ENCODE results near the gene PPIF. TPM values are rescaled to one million over a fixed set of nuclear protein-coding genes. Genes with fewer than 3 reads are reported as not detected.
A peak's percentile ranks its signal among the peaks of the same experiment; 100 is the strongest.

PPIF gene
- total and polyA plus RNA-seq, 2 of the 4 experiments (the other 2 are of a cell fraction), result 29.2 to 130 TPM

- H3K14ac ChIP-seq (replicated peaks; ENCODE audit: low read depth, low read length), result peak overlapping the region; percentile 93
- H3K9me3 ChIP-seq (ENCODE audit: control insufficient read depth, insufficient read depth, low read length), result no peaks in the 10 kb centered on the region
- dilution Hi-C loops (cut with HindIII; ENCODE audit: low sequenced_read_pairs, unreplicated experiment), result no loop called here
- peaks cover 43% of the 10 kb centered on the region for H3K9me1 ChIP-seq (ENCODE audit: insufficient read depth, low read length)
- WGBS, 2 experiments (ENCODE audit: extremely low coverage in 2 of 2, insufficient read length in 1 of 2), result 94% methylated on average over 5 of the region's 5 CpGs; no CpG with 5 or more reads in 1 of the 2 experiments
- peak overlapping the region; percentile 79; the same call in 1 of the 2 replicates for H3K23ac ChIP-seq (ENCODE audit: low read depth, low read length)
- peaks cover 18% of the 10 kb centered on the region for H3K36me3 ChIP-seq (ENCODE audit: control insufficient read depth, insufficient read depth, low read length)
- H2AK5ac ChIP-seq (ENCODE audit: low read depth, low read length), result peak overlapping the region; percentile 98
- peaks cover 35% of the 10 kb centered on the region for H3K4me1 ChIP-seq (ENCODE audit: control insufficient read depth, insufficient read depth, low read length)
- H3K79me1 ChIP-seq (ENCODE audit: low read depth in 1 of 2, low read length in 2 of 2), result peaks cover 0 to 20% of the 10 kb centered on the region in 2 experiments; a peak in 1 of 4 replicates
- ChIA-PET POLR2A (ENCODE audit: unreplicated experiment) (interaction anchor here (0.6 kb wide), 1 partner anchor 270 kb away, joined by 3 read pairs; no protein-coding TSS in a partner anchor), CTCF (no interaction called here)
- no peak overlapping the region for H3K4me2 ChIP-seq (ENCODE audit: low read depth, low read length)
- H2BK15ac ChIP-seq (ENCODE audit: low read depth, low read length), result peak overlapping the region; percentile 93; the same call in 2 of the 3 replicates
- DNase-seq, result no peak
- BruUV-seq (replicated peaks), result no TSS peak
- in situ Hi-C loops (cut with MboI; ENCODE audit: low sequenced_read_pairs), result no loop called here
- H4K5ac ChIP-seq (ENCODE audit: low read depth, low read length), result peak overlapping the region; percentile 33
- H2AK9ac ChIP-seq (replicated peaks; ENCODE audit: low read depth, low read length, poor library complexity), result peak overlapping the region; percentile 98
- H4K8ac ChIP-seq (ENCODE audit: low read depth in 2 of 2, low read length in 2 of 2), result peak overlapping the region; percentile 86 to 97
- TF ChIP-seq USF2 (IDR thresholded peaks at IDR 0.05; ENCODE audit: low read depth, low read length) (no peak), POLR2A (IDR thresholded peaks at IDR 0.05; ENCODE audit: low read depth, low read length) (no peak), RFX5 (IDR thresholded peaks at IDR 0.05; ENCODE audit: low read depth, low read length) (no peak), SMC3 (IDR thresholded peaks at IDR 0.05; ENCODE audit: low read depth, low read length) (no peak), MXI1 (IDR thresholded peaks at IDR 0.05; ENCODE audit: borderline replicate concordance, low read depth, low read length) (no peak), FOS (IDR thresholded peaks at IDR 0.05; ENCODE audit: low read depth, low read length) (no peak), NFE2L2 (IDR thresholded peaks at IDR 0.05; ENCODE audit: low read depth, low read length) (no peak), RCOR1 (IDR thresholded peaks at IDR 0.05; ENCODE audit: insufficient replicate concordance, low read length) (no peak), MAZ (IDR thresholded peaks at IDR 0.05; ENCODE audit: borderline replicate concordance, low read depth, low read length) (no peak), CEBPB (IDR thresholded peaks at IDR 0.05; ENCODE audit: low read depth, low read length) (no peak), CTCF (conservative IDR thresholded peaks at IDR 0.05; ENCODE audit: low read depth, low read length) (no peak), RAD21 (IDR thresholded peaks at IDR 0.05; ENCODE audit: low read length) (no peak), MAFK (IDR thresholded peaks at IDR 0.05; ENCODE audit: low read depth, low read length) (no peak)
- TF ChIP-seq, protein P1, sequence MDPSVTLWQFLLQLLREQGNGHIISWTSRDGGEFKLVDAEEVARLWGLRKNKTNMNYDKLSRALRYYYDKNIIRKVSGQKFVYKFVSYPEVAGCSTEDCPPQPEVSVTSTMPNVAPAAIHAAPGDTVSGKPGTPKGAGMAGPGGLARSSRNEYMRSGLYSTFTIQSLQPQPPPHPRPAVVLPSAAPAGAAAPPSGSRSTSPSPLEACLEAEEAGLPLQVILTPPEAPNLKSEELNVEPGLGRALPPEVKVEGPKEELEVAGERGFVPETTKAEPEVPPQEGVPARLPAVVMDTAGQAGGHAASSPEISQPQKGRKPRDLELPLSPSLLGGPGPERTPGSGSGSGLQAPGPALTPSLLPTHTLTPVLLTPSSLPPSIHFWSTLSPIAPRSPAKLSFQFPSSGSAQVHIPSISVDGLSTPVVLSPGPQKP (IDR thresholded peaks at IDR 0.05; ENCODE audit: borderline replicate concordance, low read depth, low read length), result no peak
- H3K9ac ChIP-seq (ENCODE audit: low read depth, low read length), result peak overlapping the region; percentile 2
- peak overlapping the region; percentile 94 for H3K4ac ChIP-seq (ENCODE audit: low read depth, low read length)
- H4K20me1 ChIP-seq (ENCODE audit: insufficient read depth, low read length), result no peaks in the 10 kb centered on the region
- intact Hi-C loops (cut with micrococcal nuclease), result no loop called here
- H3K27ac ChIP-seq (ENCODE audit: insufficient read depth, low read length), result peak overlapping the region; percentile 72
- no peak overlapping the region for H3K4me3 ChIP-seq (ENCODE audit: insufficient read depth, low read depth, low read length)
- H2BK20ac ChIP-seq (ENCODE audit: low read depth, low read length), result peak overlapping the region; percentile 91
- ATAC-seq (ENCODE audit: low read depth), result no peak
- H2BK120ac ChIP-seq (ENCODE audit: low read depth, low read length), result peak overlapping the region; percentile 95
- peak overlapping the region; percentile 88 for H2BK5ac ChIP-seq (ENCODE audit: low read depth, low read length, poor library complexity, severe bottlenecking)
- H2AFZ ChIP-seq (replicated peaks; ENCODE audit: low read length, poor library complexity), result peak overlapping the region; percentile 61
- no peaks in the 10 kb centered on the region for H3K27me3 ChIP-seq (ENCODE audit: control insufficient read depth, insufficient read depth, low read length)
- H3K18ac ChIP-seq (ENCODE audit: low read depth, low read length), result peak overlapping the region; percentile 40
- H4K91ac ChIP-seq (ENCODE audit: insufficient read depth, low read depth, low read length), result peak overlapping the region; percentile 92
- H3K56ac ChIP-seq (ENCODE audit: extremely low read depth, insufficient read depth, low read length), result peak overlapping the region; percentile 80
Measured at GRCh38 chr10:79318369-79318768, 28.9 kb upstream of the PPIF start.
